Measurements from ENCODE around the gene RPS8.
A peak's percentile ranks its signal among the peaks of the same experiment; 100 is the strongest.

The RPS8 gene

GRCh38 chr1:44808063-44808937, 33.0 kb downstream of the RPS8 start, which contains the start of gene BTBD19 (continued):
- peak; percentile 41; the same call in 1 of the 2 replicates for TF ChIP-seq IKZF3 (tag by site-specific recombination; IDR thresholded peaks at IDR 0.05)

- H3K4me1 ChIP-seq (ENCODE audit: control insufficient read depth, insufficient read depth, low read length): peaks cover 19% of the 10 kb centered on the region
- peak; percentile 47; the same call in 1 of the 2 replicates for TF ChIP-seq ZIC2 (tag by site-specific recombination; IDR thresholded peaks at IDR 0.05)
- TF ChIP-seq ZBTB48 (tag by site-specific recombination; IDR thresholded peaks at IDR 0.05): 0 out of 2 replicates have a peak, but pooled peaks have one; percentile 33
- TF ChIP-seq ZFHX2 (tag by site-specific recombination; conservative IDR thresholded peaks at IDR 0.05): peak; percentile 82
- 0 out of 2 replicates have a peak, but pooled peaks have one; percentile 24 for TF ChIP-seq ZNF121 (tag by site-specific recombination; IDR thresholded peaks at IDR 0.05)
- no peak for TF ChIP-seq SALL2 (tag by site-specific recombination; IDR thresholded peaks at IDR 0.05; ENCODE audit: borderline replicate concordance)
- TF ChIP-seq EGR2 (tag by site-specific recombination; IDR thresholded peaks at IDR 0.05; ENCODE audit: low read depth): peak; percentile 81
- peak overlapping the region; percentile 72 for H3K27ac ChIP-seq (ENCODE audit: extremely low read depth, low read depth, low read length)
- peaks cover 0 to 45% of the 10 kb centered on the region in 2 experiments; a peak in 1 of 3 replicates for H3K36me3 ChIP-seq (ENCODE audit: control insufficient read depth in 2 of 2, insufficient read depth in 1 of 2, low read length in 2 of 2)
- H3K4me3 ChIP-seq (ENCODE audit: low read depth, low read length): peak overlapping the region; percentile 33
- H3K9me3 ChIP-seq (ENCODE audit: control insufficient read depth, insufficient read depth, low read depth, low read length): no peaks in the 10 kb centered on the region
- ChIA-PET CTCF (interaction anchor here (0.6 to 2.0 kb wide), 13 partner anchors 8 to 493 kb away, joined by 3 to 13 read pairs (median 4); partner anchors contain the start of genes PLK3 and UROD), POLR2A (interaction anchor here (0.7 to 4.0 kb wide), 15 partner anchors 9 to 539 kb away, joined by 3 to 84 read pairs (median 7); partner anchors contain the start of genes EIF2B3, HECTD3, MUTYH and PLK3)
These were observed 33.9 kb downstream of the RPS8 start for GRCh38 chr1:44808938-44809917.

- ChIA-PET POLR2A (interaction anchor here (2.1 to 4.0 kb wide), 5 partner anchors 9 to 201 kb away, joined by 9 to 84 read pairs (median 20); partner anchors contain the start of genes HECTD3, PLK3, RPS8 and UROD), CTCF (interaction anchor here (0.6 to 1.6 kb wide), 4 partner anchors 9 to 65 kb away, joined by 3 to 4 read pairs (median 4); no protein-coding TSS in a partner anchor)
- TF ChIP-seq GLIS1 (tag by site-specific recombination; IDR thresholded peaks at IDR 0.05) (peak; percentile 99), EGR2 (tag by site-specific recombination; IDR thresholded peaks at IDR 0.05; ENCODE audit: low read depth) (0 out of 2 replicates have a peak, but pooled peaks have one; percentile 22), ZNF555 (tag by site-specific recombination; conservative IDR thresholded peaks at IDR 0.05) (no peak), ZSCAN18 (tag by site-specific recombination; IDR thresholded peaks at IDR 0.05) (no peak), SP2 (tag by site-specific recombination; IDR thresholded peaks at IDR 0.05) (no peak), ZNF670 (tag by site-specific recombination; IDR thresholded peaks at IDR 0.05; ENCODE audit: low read depth) (no peak), ZIC2 (tag by site-specific recombination; IDR thresholded peaks at IDR 0.05) (peak; percentile 100), ZNF10 (tag by site-specific recombination; IDR thresholded peaks at IDR 0.05) (no peak), ZNF423 (tag by site-specific recombination; IDR thresholded peaks at IDR 0.05) (0 out of 2 replicates have a peak, but pooled peaks have one; percentile 38), ZFHX2 (tag by site-specific recombination; conservative IDR thresholded peaks at IDR 0.05) (peak; percentile 14; the same call in 1 of the 2 replicates), HIC1 (tag by site-specific recombination; IDR thresholded peaks at IDR 0.05) (0 out of 2 replicates have a peak, but pooled peaks have one; percentile 27), SCRT2 (tag by site-specific recombination; IDR thresholded peaks at IDR 0.05) (peak; percentile 42; the same call in 1 of the 2 replicates), ZXDB (tag by site-specific recombination; IDR thresholded peaks at IDR 0.05) (no peak), ZNF610 (tag by site-specific recombination; IDR thresholded peaks at IDR 0.05; ENCODE audit: borderline replicate concordance) (no peak), YY2 (tag by site-specific recombination; IDR thresholded peaks at IDR 0.05) (no peak), ZNF558 (tag by site-specific recombination; IDR thresholded peaks at IDR 0.05) (no peak), PBX3 (CRISPR knock-in tag; IDR thresholded peaks at IDR 0.05) (no peak), ZNF747 (tag by site-specific recombination; IDR thresholded peaks at IDR 0.05) (no peak), BCL11A (tag by site-specific recombination; IDR thresholded peaks at IDR 0.05; ENCODE audit: low read depth) (no peak)
- Histone ChIP-seq H3K36me3 (ENCODE audit: control insufficient read depth in 2 of 2, insufficient read depth in 1 of 2, low read length in 2 of 2) (peaks cover 0 to 43% of the 10 kb centered on the region in 2 experiments; a peak in 1 of 3 replicates), H3K4me3 (ENCODE audit: low read depth, low read length) (no peak overlapping the region), H3K27ac (ENCODE audit: extremely low read depth, low read depth, low read length) (no peak overlapping the region), H3K9me3 (ENCODE audit: control insufficient read depth, insufficient read depth, low read depth, low read length) (no peaks in the 10 kb centered on the region), H3K4me1 (ENCODE audit: control insufficient read depth, insufficient read depth, low read length) (peaks cover 19% of the 10 kb centered on the region)
These were observed 34.9 kb downstream of the RPS8 start for GRCh38 chr1:44810101-44810761.

All from HEK293 (cell line).